ENCODE data around the gene KIF4B. TPM values are rescaled to one million over a fixed set of nuclear protein-coding genes. Genes with fewer than 3 reads are reported as not detected.
"Not testable (repeated sequence)": the region's sequence is repeated elsewhere in the genome, so short reads cannot be mapped to it uniquely, and the experiment has no call there.

Gene KIF4B
- total RNA-seq, 2 donors from 2014 or later, result 0.26 TPM; not detected in 1

DNA sequence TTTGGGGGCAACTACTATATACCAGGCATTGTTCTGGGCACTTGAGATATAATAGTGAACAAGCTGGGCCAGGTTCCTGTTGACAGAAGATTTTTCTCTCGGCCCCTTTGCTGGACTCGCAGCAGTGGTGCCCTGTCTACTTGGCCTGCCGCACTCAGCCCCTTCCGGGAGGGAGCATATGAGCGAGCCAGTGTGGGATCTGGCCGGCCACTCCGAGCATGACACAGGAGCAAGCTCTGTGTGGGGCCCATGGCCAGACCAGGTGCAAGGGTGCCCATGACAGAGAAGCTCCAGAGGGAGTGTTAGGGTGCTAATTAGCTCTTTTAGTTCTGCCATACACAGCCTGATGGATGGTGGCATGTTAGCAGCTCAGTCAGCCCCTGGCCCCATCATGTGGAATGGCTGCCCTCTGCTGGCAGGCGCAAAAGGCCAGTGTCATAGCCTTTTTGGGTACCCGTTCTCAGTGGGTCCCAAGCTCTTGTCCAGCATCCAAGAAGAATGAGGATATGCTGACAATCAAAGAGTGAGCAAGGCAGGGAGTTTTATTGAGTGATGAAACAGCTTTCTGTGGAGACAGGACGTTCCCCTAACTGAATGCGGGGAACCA, 9.3 kb upstream of the KIF4B start:
- DNase-seq, result peak in 3 of 4 donors; percentile 6 to 17 (median 12)
- TF ChIP-seq, protein P1, sequence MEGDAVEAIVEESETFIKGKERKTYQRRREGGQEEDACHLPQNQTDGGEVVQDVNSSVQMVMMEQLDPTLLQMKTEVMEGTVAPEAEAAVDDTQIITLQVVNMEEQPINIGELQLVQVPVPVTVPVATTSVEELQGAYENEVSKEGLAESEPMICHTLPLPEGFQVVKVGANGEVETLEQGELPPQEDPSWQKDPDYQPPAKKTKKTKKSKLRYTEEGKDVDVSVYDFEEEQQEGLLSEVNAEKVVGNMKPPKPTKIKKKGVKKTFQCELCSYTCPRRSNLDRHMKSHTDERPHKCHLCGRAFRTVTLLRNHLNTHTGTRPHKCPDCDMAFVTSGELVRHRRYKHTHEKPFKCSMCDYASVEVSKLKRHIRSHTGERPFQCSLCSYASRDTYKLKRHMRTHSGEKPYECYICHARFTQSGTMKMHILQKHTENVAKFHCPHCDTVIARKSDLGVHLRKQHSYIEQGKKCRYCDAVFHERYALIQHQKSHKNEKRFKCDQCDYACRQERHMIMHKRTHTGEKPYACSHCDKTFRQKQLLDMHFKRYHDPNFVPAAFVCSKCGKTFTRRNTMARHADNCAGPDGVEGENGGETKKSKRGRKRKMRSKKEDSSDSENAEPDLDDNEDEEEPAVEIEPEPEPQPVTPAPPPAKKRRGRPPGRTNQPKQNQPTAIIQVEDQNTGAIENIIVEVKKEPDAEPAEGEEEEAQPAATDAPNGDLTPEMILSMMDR (IDR thresholded peaks at IDR 0.05), result peak in 5 of 7 experiments; percentile 6 to 27 (median 12)
- TF ChIP-seq POLR2A (IDR thresholded peaks at IDR 0.05), result no peak
- H3K4me3 ChIP-seq, result no peak overlapping the region
- H3K27ac ChIP-seq, result no peak overlapping the region
- no peak for ATAC-seq
- H3K9me3 ChIP-seq, result no peaks in the 10 kb centered on the region
- no peaks in the 10 kb centered on the region for H3K4me1 ChIP-seq
- H3K27me3 ChIP-seq, result no peaks in the 10 kb centered on the region
- no peaks in the 10 kb centered on the region for H3K36me3 ChIP-seq (replicated peaks in 1 of 2; ENCODE audit: insufficient read depth in 1 of 2, low read depth in 2 of 2)
- 77 to 82% methylated on average over 6 to 11 of the region's 11 CpGs for WGBS, 2 donors
- intact Hi-C loops (cut with DNase I), result no loop called here

DNA sequence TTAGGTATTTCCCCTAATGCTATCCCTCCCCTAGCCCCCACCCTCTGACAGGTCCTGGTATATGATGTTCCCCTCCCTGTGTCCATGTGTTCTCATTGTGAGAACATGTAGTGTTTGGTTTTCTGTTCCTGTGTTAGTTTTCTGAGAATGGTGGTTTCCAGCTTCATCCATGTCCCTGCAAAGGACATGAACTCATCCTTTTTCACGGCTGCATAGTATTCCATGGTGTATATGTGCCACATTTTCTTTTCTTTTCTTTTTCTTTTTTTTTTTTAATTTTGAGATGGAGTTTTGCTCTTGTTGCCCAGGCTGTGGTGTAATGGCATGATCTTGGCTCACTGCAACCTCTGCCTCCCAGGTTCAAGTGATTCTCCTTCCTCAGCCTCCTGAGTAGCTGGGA, 7.3 kb upstream of the KIF4B start:
- DNase-seq; ATAC-seq; H3K4me1 ChIP-seq; intact Hi-C loops (cut with DNase I); H3K36me3 ChIP-seq (replicated peaks in 1 of 2; ENCODE audit: insufficient read depth in 1 of 2, low read depth in 2 of 2); H3K9me3 ChIP-seq; H3K27ac ChIP-seq; H3K4me3 ChIP-seq; H3K27me3 ChIP-seq: not testable (repeated sequence)
- 55 to 59% methylated on average over 1 of the region's 1 CpG for WGBS, 2 donors

DNA sequence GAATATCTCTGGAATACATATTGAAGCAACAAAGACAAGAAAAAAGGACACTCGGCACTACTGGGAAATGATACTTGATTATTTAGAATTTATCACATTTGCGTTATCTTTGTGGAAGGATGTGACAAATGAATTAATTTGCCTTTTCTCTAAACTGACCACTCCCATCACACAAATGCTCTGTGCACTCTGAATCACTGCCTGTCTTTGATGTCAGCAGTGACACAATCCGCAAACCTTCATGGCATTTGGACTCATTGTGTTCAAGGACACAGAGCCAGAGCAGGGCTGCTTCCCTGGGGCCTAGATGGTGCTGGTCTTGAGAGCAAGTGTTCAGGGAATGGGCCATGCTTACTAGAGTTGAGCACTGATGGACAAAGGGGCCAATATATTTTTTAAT, 4.9 kb upstream of the KIF4B start:
- H3K27me3 ChIP-seq, result no peaks in the 10 kb centered on the region
- 82 to 85% methylated on average over 3 of the region's 3 CpGs for WGBS, 2 donors
- H3K4me1 ChIP-seq, result no peaks in the 10 kb centered on the region
- no peak for TF ChIP-seq POLR2A (IDR thresholded peaks at IDR 0.05)
- TF ChIP-seq, protein P1 (IDR thresholded peaks at IDR 0.05), result no peak
- no peak overlapping the region for H3K27ac ChIP-seq
- ATAC-seq, result no peak
- H3K36me3 ChIP-seq (replicated peaks in 1 of 2; ENCODE audit: insufficient read depth in 1 of 2, low read depth in 2 of 2), result no peaks in the 10 kb centered on the region
- no peak for DNase-seq
- no peaks in the 10 kb centered on the region for H3K9me3 ChIP-seq
- no peak overlapping the region for H3K4me3 ChIP-seq
- intact Hi-C loops (cut with DNase I), result no loop called here

DNA sequence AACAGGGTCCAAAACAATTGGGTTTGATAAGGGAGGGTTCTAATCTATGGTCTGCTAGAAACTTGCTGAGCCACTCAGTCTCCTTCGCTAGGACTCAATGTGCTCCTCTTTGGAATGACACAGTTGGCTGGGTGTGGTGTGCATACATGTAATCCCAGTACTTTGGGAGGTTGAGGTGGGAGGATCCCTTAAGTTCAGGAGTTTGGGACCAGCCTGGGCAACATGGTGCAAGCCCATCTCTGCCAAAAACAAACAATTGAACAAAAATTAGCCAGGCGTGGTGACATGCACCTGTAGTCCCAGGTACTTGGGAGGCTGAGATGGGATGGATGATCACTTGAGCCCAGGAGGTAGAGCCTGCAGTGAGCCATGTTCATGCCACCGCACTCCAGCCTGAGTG, 2.7 kb upstream of the KIF4B start:
- WGBS, 2 donors, result 84% methylated on average over 3 of the region's 3 CpGs

DNA sequence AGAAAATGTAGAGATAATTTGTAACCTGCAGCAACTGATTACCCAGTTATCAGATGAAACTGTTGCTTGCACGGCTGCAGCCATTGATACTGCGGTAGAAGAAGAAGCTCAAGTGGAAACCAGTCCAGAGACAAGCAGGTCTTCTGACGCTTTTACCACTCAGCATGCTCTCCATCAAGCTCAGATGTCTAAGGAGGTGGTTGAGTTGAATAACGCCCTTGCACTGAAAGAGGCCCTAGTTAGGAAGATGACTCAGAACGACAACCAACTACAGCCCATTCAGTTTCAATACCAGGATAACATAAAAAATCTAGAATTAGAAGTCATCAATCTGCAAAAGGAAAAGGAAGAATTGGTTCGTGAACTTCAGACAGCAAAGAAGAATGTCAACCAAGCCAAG, 1.7 kb downstream of the KIF4B start:
- intact Hi-C loops (cut with DNase I), result no loop called here
- Histone ChIP-seq H3K27me3 (no peaks in the 10 kb centered on the region), H3K27ac (no peak overlapping the region), H3K4me1 (no peaks in the 10 kb centered on the region), H3K4me3 (no peak overlapping the region), H3K36me3 (replicated peaks in 1 of 2; ENCODE audit: insufficient read depth in 1 of 2, low read depth in 2 of 2) (no peaks in the 10 kb centered on the region), H3K9me3 (no peaks in the 10 kb centered on the region)
- 53 to 71% methylated on average over 6 of the region's 6 CpGs for WGBS, 2 donors
- TF ChIP-seq, protein P1 (IDR thresholded peaks at IDR 0.05), result no peak
- no peak for TF ChIP-seq POLR2A (IDR thresholded peaks at IDR 0.05)
- DNase-seq, result no peak
- ATAC-seq, result no peak

More for the DNA sequence above, 2.7 kb upstream of the KIF4B start:
- intact Hi-C loops (cut with DNase I), result no loop called here
- no peaks in the 10 kb centered on the region for H3K4me1 ChIP-seq
- H3K9me3 ChIP-seq, result no peaks in the 10 kb centered on the region
- no peak overlapping the region for H3K27ac ChIP-seq
- DNase-seq, result no peak
- no peak overlapping the region for H3K4me3 ChIP-seq
- TF ChIP-seq, protein P1 (IDR thresholded peaks at IDR 0.05), result no peak
- TF ChIP-seq POLR2A (IDR thresholded peaks at IDR 0.05), result no peak
- no peaks in the 10 kb centered on the region for H3K27me3 ChIP-seq
- H3K36me3 ChIP-seq (replicated peaks in 1 of 2; ENCODE audit: insufficient read depth in 1 of 2, low read depth in 2 of 2), result no peaks in the 10 kb centered on the region
- no peak for ATAC-seq
